Astrocyte of the spinal cord (primary cell): Measurements from ENCODE around the gene DDAH2.

Experiments
- DNase-seq: peaks from one replicate; pipeline ENCODE4 v3.0.0; 2011; ENCODE audit warnings: low read depth, low spot score
- H3K4me3 ChIP-seq: 2 replicates; pipeline ENCODE4 v1.5.1; 2011; ENCODE audit warnings: low read depth, mild to moderate bottlenecking, low read length, moderate library complexity
- CTCF ChIP-seq: IDR thresholded peaks from 2 replicates; pipeline ENCODE4 v1.5.1; 2012; ENCODE audit warnings: low read depth, mild to moderate bottlenecking, low read length, inconsistent platforms
- in situ Hi-C: cut with HindIII; loops from 2 replicates; pipeline ENCODE4 v1.10.0; 2017; ENCODE audit warnings: low sequenced_read_pairs

The DDAH2 gene

GRCh38 chr6:31737991-31738979 lies 9.2 kb upstream of the DDAH2 start:
- DNase-seq = peak; percentile 91
- H3K4me3 ChIP-seq = peak overlapping the region; percentile 12
- TF ChIP-seq CTCF = peak; percentile 33
- in situ Hi-C loops = no loop called here

- in situ Hi-C loops = no loop called here
- no peak for DNase-seq
- H3K4me3 ChIP-seq = no peak overlapping the region
- TF ChIP-seq CTCF = no peak
Observed at GRCh38 chr6:31737315-31737990, 8.4 kb upstream of the DDAH2 start.

- in situ Hi-C loops = no loop called here
- H3K4me3 ChIP-seq = peak overlapping the region; percentile 63
- no peak for DNase-seq
- no peak for TF ChIP-seq CTCF
Observed at GRCh38 chr6:31736768-31737314, 7.7 kb upstream of the DDAH2 start.

- in situ Hi-C loops = no loop called here
- peak within 1 kb of the TSS; percentile 63 for H3K4me3 ChIP-seq
- peak; percentile 86 for DNase-seq
- TF ChIP-seq CTCF = no peak
Observed at GRCh38 chr6:31736021-31736767, 7.1 kb upstream of the DDAH2 start, which contains the start of gene CLIC1. CLIC1 (minus strand) TSS chr6:31736530; CDS start chr6:31736300, 230 bp downstream.

GRCh38 chr6:31734821-31735406 lies 5.8 kb upstream of the DDAH2 start:
- in situ Hi-C loops = no loop called here
- peak overlapping the region; percentile 63 for H3K4me3 ChIP-seq
- DNase-seq = peak; percentile 48
- TF ChIP-seq CTCF = no peak
